GM12801 (cell line): ENCODE results near the gene HIPK2.

ENCODE experiments used
- CTCF ChIP-seq: IDR thresholded peaks from one replicate; pipeline ENCODE4 v1.5.1; 2011; ENCODE audit warnings: control low read depth; ENCODE audit not compliant: insufficient read length; ENCODE audit errors: extremely low read depth

HIPK2 gene

GRCh38 chr7:139602143-139602722 is 175.6 kb downstream of the HIPK2 start:
- no peak for TF ChIP-seq CTCF

GRCh38 chr7:139601176-139601575 is 176.6 kb downstream of the HIPK2 start:
- no peak for TF ChIP-seq CTCF

- no peak for TF ChIP-seq CTCF
These were observed 177.5 kb downstream of the HIPK2 start for GRCh38 chr7:139600306-139600705.

GRCh38 chr7:139598642-139599041 is 179.2 kb downstream of the HIPK2 start:
- no peak for TF ChIP-seq CTCF

GRCh38 chr7:139597028-139597427 is 180.8 kb downstream of the HIPK2 start:
- TF ChIP-seq CTCF = no peak

- TF ChIP-seq CTCF = no peak
These were observed 181.2 kb downstream of the HIPK2 start for GRCh38 chr7:139596626-139597025.

- no peak for TF ChIP-seq CTCF
These were observed 182.0 kb downstream of the HIPK2 start for GRCh38 chr7:139595806-139596205.
